Breast epithelium (tissue), 3 donors: ENCODE measurements around the gene ADH4.

Experiments used
- CTCF ChIP-seq, 3 donors: fragments of 450-650 bp; IDR thresholded peaks; one replicate each; pipeline ENCODE4 v1.5.1; 2016 to 2017; ENCODE audit warnings: antibody characterized with exemption in 3 of 3, mild to moderate bottlenecking in 3 of 3, moderate library complexity in 3 of 3
- POLR2A ChIP-seq: fragments of 450-650 bp; IDR thresholded peaks from one replicate; pipeline ENCODE4 v1.6.1; 2016; ENCODE audit warnings: antibody characterized with exemption, mild to moderate bottlenecking, moderate library complexity
- POLR2AphosphoS5 ChIP-seq, 3 donors: sonication (generic); formaldehyde crosslinking; IDR thresholded peaks; one replicate each; pipeline ENCODE4 v1.6.1; 2017; ENCODE audit warnings: antibody characterized with exemption in 3 of 3

GRCh38 chr4:99185581-99185980, 41.5 kb upstream of the ADH4 start:
- no peak for TF ChIP-seq POLR2AphosphoS5 (IDR thresholded peaks at IDR 0.05)
- TF ChIP-seq POLR2A, result no peak
- no peak for TF ChIP-seq CTCF (IDR thresholded peaks at IDR 0.05)
